Glutamatergic neuron (in vitro differentiated cells): ENCODE results near the gene MANSC1. TPM values are rescaled to one million over a fixed set of nuclear protein-coding genes. Genes with fewer than 3 reads are reported as not detected.

Experiments
- DNase-seq: peaks from one replicate; pipeline ENCODE4 v3.0.0; 2022
- H3K27ac Mint-ChIP-seq: one replicate; pipeline ENCODE4 v1.8.0; 2020; ENCODE audit warnings: mild to moderate bottlenecking, mixed read lengths, inconsistent platforms; ENCODE audit not compliant: unreplicated experiment
- H3K27me3 Mint-ChIP-seq: one replicate; pipeline ENCODE4 v1.8.0; 2020; ENCODE audit warnings: mild to moderate bottlenecking, moderate library complexity, mixed read lengths, inconsistent platforms; ENCODE audit not compliant: unreplicated experiment
- H3K36me3 Mint-ChIP-seq: one replicate; pipeline ENCODE4 v1.8.0; 2020; ENCODE audit warnings: mild to moderate bottlenecking, mixed read lengths, inconsistent platforms; ENCODE audit not compliant: unreplicated experiment
- H3K4me1 Mint-ChIP-seq: one replicate; pipeline ENCODE4 v1.8.0; 2020; ENCODE audit warnings: mild to moderate bottlenecking, low read depth, mixed read lengths, inconsistent platforms; ENCODE audit not compliant: unreplicated experiment
- H3K4me3 Mint-ChIP-seq: one replicate; pipeline ENCODE4 v1.8.0; 2020; ENCODE audit warnings: mild to moderate bottlenecking, mixed read lengths, inconsistent platforms; ENCODE audit not compliant: unreplicated experiment
- H3K9me3 Mint-ChIP-seq: one replicate; pipeline ENCODE4 v1.8.0; 2020; ENCODE audit warnings: mild to moderate bottlenecking, moderate library complexity, mixed read lengths, inconsistent platforms; ENCODE audit not compliant: unreplicated experiment
- CTCF ChIP-seq: fragments of 200-600 bp; sonication (generic); IDR thresholded peaks from one replicate; pipeline ENCODE4 v1.5.0; 2021; ENCODE audit not compliant: partially characterized antibody, unreplicated experiment
- total RNA-seq: library from RNA; stranded (reverse); fragmentation: NEBNext Ultra II Directional; extraction: Animal tissue kit (Norgen Biotek cat#: 25700); gene quantifications from one replicate; pipeline ENCODE4 v1.2.1, GENCODE V29; 2021; ENCODE audit not compliant: unreplicated experiment

The MANSC1 gene
- total RNA-seq, 1 donor from 2014 or later, result 2.0 TPM

GRCh38 chr12:12281134-12281533 lies 68.9 kb downstream of the MANSC1 start:
- H3K4me3 Mint-ChIP-seq, result no peak overlapping the region
- H3K36me3 Mint-ChIP-seq, result peaks cover 5% of the 10 kb centered on the region
- H3K9me3 Mint-ChIP-seq, result peaks cover 1% of the 10 kb centered on the region
- no peaks in the 10 kb centered on the region for H3K4me1 Mint-ChIP-seq
- no peak overlapping the region for H3K27ac Mint-ChIP-seq
- no peak for DNase-seq
- H3K27me3 Mint-ChIP-seq, result no peaks in the 10 kb centered on the region
- TF ChIP-seq CTCF, result no peak

GRCh38 chr12:12278899-12279298 lies 71.1 kb downstream of the MANSC1 start:
- Mint-ChIP-seq H3K4me1 (no peaks in the 10 kb centered on the region), H3K27ac (no peak overlapping the region), H3K27me3 (no peaks in the 10 kb centered on the region), H3K36me3 (peaks cover 5% of the 10 kb centered on the region), H3K9me3 (peaks cover 3% of the 10 kb centered on the region), H3K4me3 (no peak overlapping the region)
- TF ChIP-seq CTCF, result no peak
- no peak for DNase-seq

Other genes starting within 250 kb of the MANSC1 start
- 48.3 TPM for gene LRP6, start 83.2 kb downstream of the MANSC1 start, total RNA-seq
- 30.2 TPM for gene BORCS5, start 6.8 kb upstream of the MANSC1 start, total RNA-seq
- gene DUSP16, start 212.6 kb upstream of the MANSC1 start, total RNA-seq, result 39.0 TPM